Memory B cell (primary cell): ENCODE data around the gene PATL2.
"Not testable (repeated sequence)": the region's sequence is repeated elsewhere in the genome, so short reads cannot be mapped to it uniquely, and the experiment has no call there.

ENCODE experiments used
- ATAC-seq: fragments of 150-1000 bp; cut with Tn5 transposase; 2 replicates; pipeline ENCODE4 v1.10.0; 2021; ENCODE audit warnings: low read depth, mild to moderate bottlenecking, moderate library complexity
- DNase-seq, 2 donors: peaks; one replicate each; pipeline ENCODE4 v3.0.0; 2022; ENCODE audit warnings: low spot score in 2 of 2
- H3K27ac Mint-ChIP-seq: one replicate; pipeline ENCODE4 v1.8.0; 2022; ENCODE audit warnings: mild to moderate bottlenecking, moderate library complexity, mixed read lengths
- H3K27me3 Mint-ChIP-seq: one replicate; pipeline ENCODE4 v1.8.0; 2022; ENCODE audit warnings: mixed read lengths
- H3K36me3 Mint-ChIP-seq: one replicate; pipeline ENCODE4 v1.8.0; 2022; ENCODE audit warnings: mild to moderate bottlenecking, mixed read lengths
- H3K4me1 Mint-ChIP-seq: one replicate; pipeline ENCODE4 v1.8.0; 2022; ENCODE audit warnings: mixed read lengths
- H3K4me3 Mint-ChIP-seq: one replicate; pipeline ENCODE4 v1.8.0; 2022; ENCODE audit warnings: mild to moderate bottlenecking, moderate library complexity, mixed read lengths
- H3K9me3 Mint-ChIP-seq: one replicate; pipeline ENCODE4 v1.8.0; 2022; ENCODE audit warnings: mixed read lengths

Gene PATL2

DNA sequence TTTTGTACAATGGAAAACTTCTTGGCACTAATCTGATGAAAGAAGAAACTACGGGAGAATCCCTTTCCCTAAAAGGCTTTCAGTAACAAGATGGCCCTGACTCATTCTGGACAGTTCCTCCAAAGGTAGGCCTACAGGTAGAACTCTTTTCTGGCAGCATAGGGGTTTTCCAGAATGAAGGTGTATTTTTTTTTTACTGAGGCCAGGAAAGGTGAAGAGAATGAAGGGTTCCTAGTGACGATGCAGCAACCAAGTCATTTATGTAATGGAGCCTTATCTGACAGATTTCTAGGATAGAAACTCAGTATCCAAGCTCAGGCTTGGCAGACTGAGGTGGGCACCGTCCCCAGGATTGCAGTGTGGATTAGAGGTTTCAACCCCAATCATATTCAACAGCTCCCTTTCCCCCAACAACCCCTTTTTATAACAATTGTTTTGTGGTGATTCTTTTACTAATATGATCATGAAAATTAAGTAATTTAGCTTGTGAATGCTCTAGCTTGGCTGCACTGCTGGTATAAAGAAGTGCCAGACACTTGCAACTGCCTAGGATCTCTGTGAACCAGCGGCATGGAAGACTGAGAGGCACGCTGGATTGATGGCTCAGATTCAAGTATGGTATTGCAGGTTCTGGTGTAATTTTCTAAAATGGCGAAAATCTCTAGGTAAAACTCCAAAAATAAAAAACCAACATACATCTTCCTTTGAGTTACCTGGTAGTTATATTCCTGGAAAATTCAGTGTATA lies 16.5 kb upstream of the PATL2 start:
- Mint-ChIP-seq H3K9me3 (no peaks in the 10 kb centered on the region), H3K36me3 (peaks cover 9% of the 10 kb centered on the region), H3K4me1 (peaks cover 44% of the 10 kb centered on the region), H3K4me3 (peak overlapping the region; percentile 39), H3K27ac (peak overlapping the region; percentile 99), H3K27me3 (no peaks in the 10 kb centered on the region)
- no peak for DNase-seq
- no peak for ATAC-seq

DNA sequence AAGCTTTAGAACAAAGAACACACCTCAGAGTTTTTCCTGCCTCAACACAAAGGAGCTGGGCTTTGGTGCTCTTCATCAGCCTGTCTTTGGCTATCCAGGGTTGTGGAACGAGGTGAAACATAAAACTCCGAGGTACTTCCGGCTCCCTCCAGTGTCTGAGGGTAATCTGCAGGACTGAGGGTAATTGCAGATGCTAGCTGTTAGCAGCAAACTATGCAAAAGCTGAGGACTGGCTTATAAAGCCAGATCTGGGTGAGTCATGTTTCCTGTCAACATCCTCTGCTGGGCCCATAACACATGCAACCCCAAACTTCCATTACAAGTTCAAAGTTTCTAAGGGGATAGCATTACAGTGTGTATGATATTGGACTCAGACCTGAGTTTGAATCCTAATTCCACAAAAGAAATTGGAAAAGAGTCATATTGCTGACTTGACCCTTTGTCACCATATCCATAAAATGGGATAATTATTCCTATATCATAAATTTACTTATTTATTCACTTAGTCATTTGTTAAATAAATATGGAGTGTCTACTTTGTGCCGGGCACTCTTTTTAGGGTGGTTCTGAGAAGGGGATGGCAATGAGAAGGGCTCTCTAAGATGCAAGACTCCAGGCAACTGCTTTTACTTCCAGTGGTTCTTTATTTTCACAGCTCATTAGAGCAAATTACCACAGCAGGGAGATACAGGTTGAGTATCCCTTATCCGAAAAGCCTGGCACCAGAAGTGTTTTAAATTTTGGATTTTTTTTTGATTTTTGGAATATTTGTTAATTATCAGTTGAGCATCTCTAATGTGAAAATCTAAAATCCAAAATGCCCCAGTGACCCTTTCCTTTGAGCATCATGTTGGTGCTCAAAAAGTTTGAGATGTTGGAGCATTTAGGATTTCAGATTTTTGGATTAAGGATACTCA lies 15.7 kb upstream of the PATL2 start:
- ATAC-seq (peak; percentile 52), DNase-seq (peak in 1 of 2 donors; percentile 72)
- no peaks in the 10 kb centered on the region for H3K27me3 Mint-ChIP-seq
- peak overlapping the region; percentile 97 for H3K4me3 Mint-ChIP-seq
- peak overlapping the region; percentile 99 for H3K27ac Mint-ChIP-seq
- H3K36me3 Mint-ChIP-seq: peaks cover 5% of the 10 kb centered on the region
- H3K4me1 Mint-ChIP-seq: peaks cover 41% of the 10 kb centered on the region
- no peaks in the 10 kb centered on the region for H3K9me3 Mint-ChIP-seq

DNA sequence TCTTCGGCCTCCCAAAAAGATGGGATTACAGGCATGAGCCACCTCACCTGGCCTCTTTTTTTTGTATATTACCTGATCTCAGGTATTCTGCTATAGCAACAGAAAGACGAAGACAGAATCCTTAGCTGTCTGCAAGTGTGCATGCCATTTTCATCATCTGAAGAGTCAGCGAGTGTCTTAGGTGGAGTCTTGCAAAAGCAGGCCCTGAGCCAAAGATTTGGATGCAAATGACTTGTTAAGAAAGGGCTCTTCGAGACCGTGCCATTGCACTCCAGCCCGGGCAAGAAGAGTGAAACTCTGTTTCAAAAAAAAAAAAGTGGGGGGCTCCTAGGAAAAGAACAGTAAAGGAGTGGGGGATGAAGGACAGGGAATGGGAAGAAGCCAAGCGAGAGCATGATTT lies 15.0 kb upstream of the PATL2 start:
- DNase-seq (no peak), ATAC-seq (no peak)
- H3K4me1 Mint-ChIP-seq: peaks cover 40% of the 10 kb centered on the region
- H3K9me3 Mint-ChIP-seq: no peaks in the 10 kb centered on the region
- H3K36me3 Mint-ChIP-seq: peaks cover 1% of the 10 kb centered on the region
- peak overlapping the region; percentile 99 for H3K27ac Mint-ChIP-seq
- peak overlapping the region; percentile 97 for H3K4me3 Mint-ChIP-seq
- H3K27me3 Mint-ChIP-seq: no peaks in the 10 kb centered on the region

DNA sequence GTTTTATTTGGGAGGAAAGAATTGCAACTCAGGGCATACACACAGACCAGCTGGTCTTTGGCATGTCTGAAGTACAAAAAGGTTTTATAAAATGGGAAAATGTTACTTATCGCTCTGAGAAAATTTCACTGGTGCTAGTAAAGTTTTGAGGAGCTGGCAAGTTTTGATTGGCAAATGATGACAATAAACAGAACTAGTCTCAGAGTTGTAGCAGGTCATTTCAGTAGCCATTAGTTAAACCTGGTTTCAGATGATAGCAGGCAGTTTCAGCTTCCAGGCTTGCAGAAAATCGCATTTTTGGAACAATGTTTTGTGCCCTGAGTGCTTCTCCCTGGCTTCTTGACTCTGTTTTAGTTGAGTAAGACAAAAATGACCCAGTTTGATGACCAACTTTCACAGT lies 10.9 kb upstream of the PATL2 start:
- peak overlapping the region; percentile 100 for H3K27ac Mint-ChIP-seq
- no peak overlapping the region for H3K4me3 Mint-ChIP-seq
- ATAC-seq (no peak), DNase-seq (no peak)
- peaks cover 61% of the 10 kb centered on the region for H3K4me1 Mint-ChIP-seq
- H3K36me3 Mint-ChIP-seq: peaks cover 8% of the 10 kb centered on the region
- H3K27me3 Mint-ChIP-seq: no peaks in the 10 kb centered on the region
- no peaks in the 10 kb centered on the region for H3K9me3 Mint-ChIP-seq

DNA sequence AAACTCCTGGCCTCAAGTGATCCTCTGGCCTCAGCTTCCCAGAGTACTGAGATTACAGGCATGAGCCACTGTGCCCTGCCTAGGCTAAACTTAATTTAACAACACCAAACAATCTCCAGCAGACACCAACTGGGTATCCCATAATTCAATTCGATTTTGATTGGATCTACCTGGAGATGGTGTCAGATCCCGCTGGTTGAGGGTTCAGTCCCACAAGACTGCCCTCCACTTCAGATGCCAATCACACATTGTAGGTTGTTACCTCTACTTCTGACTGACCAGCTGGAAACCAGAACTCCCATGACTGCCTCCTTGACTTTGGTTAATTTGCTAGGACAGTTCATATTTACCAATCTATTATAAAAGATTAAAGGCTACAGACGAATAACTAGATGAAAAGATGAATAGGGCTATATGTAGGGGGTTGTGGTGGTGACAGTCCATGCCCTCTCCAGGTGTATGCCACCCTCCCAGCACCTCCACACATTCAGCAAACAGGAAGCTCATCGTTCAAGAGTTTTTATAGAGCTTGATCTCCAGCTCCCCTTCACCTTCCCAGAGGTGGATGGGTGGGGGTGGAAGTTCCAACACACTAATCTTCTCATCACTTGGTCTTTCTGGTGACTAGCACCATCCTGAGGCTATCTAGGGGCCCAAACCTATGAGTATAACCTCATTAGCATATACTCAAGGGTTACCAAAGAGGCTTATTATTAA lies 9.5 kb upstream of the PATL2 start:
- Mint-ChIP-seq H3K4me3 (no peak overlapping the region), H3K27me3 (no peaks in the 10 kb centered on the region), H3K36me3 (peaks cover 14% of the 10 kb centered on the region), H3K27ac (peak overlapping the region; percentile 100), H3K9me3 (no peaks in the 10 kb centered on the region), H3K4me1 (peaks cover 64% of the 10 kb centered on the region)
- DNase-seq (no peak), ATAC-seq (no peak)

DNA sequence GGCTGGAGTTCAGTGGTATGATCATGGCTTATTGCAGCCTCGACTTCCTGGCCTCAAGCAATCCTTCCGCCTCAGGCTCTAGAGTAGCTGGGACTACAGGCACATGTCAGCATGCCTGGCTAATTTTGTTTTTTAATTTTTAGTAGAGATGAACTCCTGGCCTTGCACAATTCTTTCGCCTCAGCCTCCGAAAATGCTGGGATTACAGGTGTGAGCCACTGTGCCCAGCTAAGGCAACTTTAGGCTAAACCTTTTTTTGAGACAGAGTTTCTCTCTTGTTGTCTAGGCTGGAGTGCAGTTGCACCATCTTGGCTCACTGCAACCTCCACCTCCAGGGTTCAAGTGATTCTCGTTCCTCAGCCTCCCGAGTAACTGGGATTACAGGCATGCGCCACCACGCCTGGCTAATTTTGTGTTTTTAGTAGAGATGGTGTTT lies 8.9 kb upstream of the PATL2 start:
- H3K9me3 Mint-ChIP-seq, ATAC-seq, H3K27me3 Mint-ChIP-seq, DNase-seq: not testable (repeated sequence)
- peaks cover 20% of the 10 kb centered on the region for H3K36me3 Mint-ChIP-seq
- H3K4me3 Mint-ChIP-seq: peak overlapping the region; percentile 8
- H3K27ac Mint-ChIP-seq: peak overlapping the region; percentile 100
- H3K4me1 Mint-ChIP-seq: peaks cover 66% of the 10 kb centered on the region

DNA sequence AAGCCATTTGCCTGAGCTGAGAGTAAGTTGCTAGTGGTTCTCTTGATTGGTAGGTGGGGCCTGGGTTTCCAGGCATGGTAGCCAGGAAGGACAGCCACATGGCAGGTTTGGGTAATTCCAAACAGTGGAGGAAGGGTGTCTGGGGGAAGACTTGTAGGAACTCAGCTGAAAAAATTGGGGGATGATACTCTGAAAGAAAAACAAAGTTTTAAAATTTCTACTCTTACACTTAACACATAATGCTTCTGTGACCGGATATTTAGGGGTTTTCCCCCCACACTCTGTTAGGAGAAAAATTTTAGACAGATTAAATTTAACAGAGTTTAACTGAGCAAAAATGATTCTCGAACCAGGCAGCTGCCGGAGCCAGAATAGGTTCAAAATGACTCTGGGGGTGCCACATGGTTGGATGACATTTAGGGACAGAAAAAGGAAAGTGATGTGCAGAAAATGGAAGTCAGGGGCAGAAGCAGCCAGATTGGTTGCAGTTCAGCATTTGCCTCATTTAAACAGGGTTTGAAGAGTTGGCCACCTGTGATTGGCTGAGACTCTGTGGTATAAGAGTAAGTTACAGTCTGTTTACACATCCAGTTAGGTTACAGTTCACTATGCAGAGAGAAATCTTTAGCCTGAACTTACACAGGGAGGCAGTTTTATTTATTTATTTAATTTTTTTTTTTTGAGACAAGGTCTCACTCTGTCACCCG lies 8.3 kb upstream of the PATL2 start:
- Mint-ChIP-seq H3K4me3 (peak overlapping the region; percentile 54), H3K9me3 (no peaks in the 10 kb centered on the region), H3K4me1 (peaks cover 66% of the 10 kb centered on the region), H3K36me3 (peaks cover 24% of the 10 kb centered on the region), H3K27ac (peak overlapping the region; percentile 100), H3K27me3 (no peaks in the 10 kb centered on the region)
- DNase-seq (no peak), ATAC-seq (peak; percentile 61)

DNA sequence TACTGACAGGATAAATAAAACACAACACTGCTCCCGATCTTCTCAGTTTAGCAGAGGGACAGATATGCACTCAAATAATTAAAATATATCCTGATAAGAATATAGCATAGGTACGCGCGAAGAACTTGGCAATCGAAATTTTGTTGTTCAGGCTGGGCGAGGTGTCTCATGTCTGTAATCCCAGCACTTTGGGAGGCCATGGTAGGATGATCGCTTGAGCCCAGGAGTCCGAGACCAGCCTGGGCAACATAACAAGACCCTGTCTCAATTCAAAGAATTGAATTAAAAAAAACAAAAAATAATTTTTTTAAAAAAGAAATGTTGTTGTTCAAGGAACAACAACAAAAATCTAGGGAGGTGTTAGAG lies 7.8 kb upstream of the PATL2 start:
- H3K27me3 Mint-ChIP-seq: no peaks in the 10 kb centered on the region
- no peak for ATAC-seq
- H3K9me3 Mint-ChIP-seq: no peaks in the 10 kb centered on the region
- H3K36me3 Mint-ChIP-seq: peaks cover 27% of the 10 kb centered on the region
- peak overlapping the region; percentile 100 for H3K27ac Mint-ChIP-seq
- peaks cover 66% of the 10 kb centered on the region for H3K4me1 Mint-ChIP-seq
- no peak overlapping the region for H3K4me3 Mint-ChIP-seq
- no peak for DNase-seq

DNA sequence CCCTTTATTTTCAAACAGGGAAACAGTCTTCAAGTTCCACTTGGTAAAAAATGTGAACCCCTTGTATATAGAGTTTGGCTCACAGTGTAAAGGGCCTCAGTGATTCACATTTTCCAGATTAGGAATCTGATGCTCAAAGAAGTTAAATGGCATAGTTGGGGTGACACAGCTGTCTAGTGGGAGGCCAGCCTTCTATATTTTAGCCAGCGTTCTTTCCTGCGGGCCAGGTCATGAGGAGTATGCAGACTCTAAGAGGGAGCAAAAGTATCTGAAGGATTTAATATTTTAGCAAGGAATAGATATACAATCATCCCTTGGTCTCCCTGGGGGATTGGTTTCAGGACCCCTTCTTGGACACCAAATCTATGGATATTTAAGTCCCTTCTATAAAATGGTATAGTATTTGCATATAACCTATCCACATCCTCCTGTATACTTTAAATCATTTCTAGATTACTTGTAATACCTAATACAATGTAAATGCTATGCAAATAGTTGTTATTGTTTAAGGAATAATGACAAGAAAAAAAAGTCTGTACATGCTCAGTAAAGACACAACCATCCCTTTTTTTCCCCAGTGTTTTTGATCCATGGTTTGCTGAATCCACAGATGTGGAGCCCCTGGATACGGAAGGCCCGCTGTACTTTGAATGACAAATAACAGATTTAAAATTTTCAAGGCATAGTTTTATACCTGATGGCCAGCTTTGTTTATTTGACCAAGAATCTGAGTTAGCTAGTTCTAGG lies 7.2 kb upstream of the PATL2 start:
- Mint-ChIP-seq H3K36me3 (peaks cover 30% of the 10 kb centered on the region), H3K4me3 (no peak overlapping the region)
- ATAC-seq: no peak

DNA sequence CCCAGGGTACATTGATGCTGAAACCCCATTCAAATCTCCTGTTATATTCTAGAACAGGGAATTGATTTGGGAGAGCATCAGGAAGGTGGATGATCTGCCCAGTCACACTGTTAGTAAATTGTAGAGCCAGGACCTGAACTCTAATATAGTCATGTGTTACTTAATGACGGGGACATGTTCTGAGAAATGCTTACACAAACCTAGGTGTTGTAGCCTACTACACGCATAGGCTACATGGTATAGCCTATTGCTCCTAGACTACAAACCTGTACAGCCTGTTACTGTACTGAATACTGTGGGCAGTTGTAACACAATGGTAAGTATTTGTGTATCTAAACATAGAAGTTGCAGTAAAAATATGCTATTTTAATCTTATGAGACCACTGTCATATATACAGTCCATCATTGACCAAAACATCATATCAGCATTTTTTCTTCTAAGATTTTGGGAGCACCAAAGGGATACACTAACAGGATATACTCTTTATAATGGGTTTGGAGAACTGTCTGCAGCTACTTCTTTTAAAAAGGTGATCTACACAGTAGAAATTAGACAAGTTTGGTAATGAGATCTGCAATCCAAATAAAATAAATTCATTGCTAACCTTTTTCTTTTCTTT lies 6.0 kb upstream of the PATL2 start:
- no peak for DNase-seq
- H3K27ac Mint-ChIP-seq: peak overlapping the region; percentile 100
- peak overlapping the region; percentile 44 for H3K4me3 Mint-ChIP-seq
- ATAC-seq: no peak
- H3K4me1 Mint-ChIP-seq: peaks cover 62% of the 10 kb centered on the region
- no peaks in the 10 kb centered on the region for H3K27me3 Mint-ChIP-seq
- H3K36me3 Mint-ChIP-seq: peaks cover 40% of the 10 kb centered on the region
- H3K9me3 Mint-ChIP-seq: no peaks in the 10 kb centered on the region

More for the DNA sequence above, 7.2 kb upstream of the PATL2 start:
- H3K27ac Mint-ChIP-seq: peak overlapping the region; percentile 100
- no peak for DNase-seq
- H3K4me1 Mint-ChIP-seq: peaks cover 64% of the 10 kb centered on the region
- H3K27me3 Mint-ChIP-seq: no peaks in the 10 kb centered on the region
- H3K9me3 Mint-ChIP-seq: no peaks in the 10 kb centered on the region

DNA sequence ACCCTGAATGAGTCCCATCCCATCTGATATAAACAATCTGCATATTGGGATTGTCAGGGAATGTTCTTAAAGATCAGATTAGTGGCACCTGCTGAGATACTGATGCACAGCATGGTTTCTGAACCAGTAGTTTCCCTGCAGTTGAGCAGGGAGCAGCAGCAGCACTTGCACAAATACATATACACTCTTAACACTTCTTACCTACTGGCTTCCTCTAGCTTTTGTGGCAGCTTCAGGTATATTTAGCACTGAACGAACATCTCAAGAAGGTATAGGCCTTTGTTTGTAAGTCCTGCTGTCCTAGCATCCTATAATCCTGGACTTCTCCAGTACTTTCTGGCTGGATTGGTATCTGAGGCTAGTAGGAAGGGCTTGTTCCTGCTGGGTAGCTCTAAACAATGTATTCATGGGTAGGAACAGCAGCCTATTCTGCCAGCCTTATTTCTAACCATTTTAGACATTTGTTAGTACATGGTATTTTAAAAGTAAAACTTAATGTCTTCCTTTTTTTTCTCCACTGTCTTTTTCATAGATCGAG lies 4.7 kb upstream of the PATL2 start:
- no peak for DNase-seq
- ATAC-seq: no peak
- Mint-ChIP-seq H3K27ac (peak overlapping the region; percentile 100), H3K9me3 (no peaks in the 10 kb centered on the region), H3K27me3 (no peaks in the 10 kb centered on the region), H3K36me3 (peaks cover 46% of the 10 kb centered on the region), H3K4me3 (peak overlapping the region; percentile 86), H3K4me1 (peaks cover 51% of the 10 kb centered on the region)

DNA sequence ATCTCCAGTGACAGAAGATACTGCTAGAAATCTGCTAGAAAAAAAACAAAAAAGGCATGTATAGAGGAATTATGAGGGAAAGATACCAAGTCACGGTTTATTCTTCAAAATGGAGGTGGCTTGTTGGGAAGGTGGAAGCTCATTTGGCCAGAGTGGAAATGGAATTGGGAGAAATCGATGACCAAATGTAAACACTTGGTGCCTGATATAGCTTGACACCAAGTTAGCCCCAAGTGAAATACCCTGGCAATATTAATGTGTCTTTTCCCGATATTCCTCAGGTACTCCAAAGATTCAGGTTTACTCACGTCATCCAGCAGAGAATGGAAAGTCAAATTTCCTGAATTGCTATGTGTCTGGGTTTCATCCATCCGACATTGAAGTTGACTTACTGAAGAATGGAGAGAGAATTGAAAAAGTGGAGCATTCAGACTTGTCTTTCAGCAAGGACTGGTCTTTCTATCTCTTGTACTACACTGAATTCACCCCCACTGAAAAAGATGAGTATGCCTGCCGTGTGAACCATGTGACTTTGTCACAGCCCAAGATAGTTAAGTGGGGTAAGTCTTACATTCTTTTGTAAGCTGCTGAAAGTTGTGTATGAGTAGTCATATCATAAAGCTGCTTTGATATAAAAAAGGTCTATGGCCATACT lies 4.1 kb upstream of the PATL2 start:
- no peak for DNase-seq
- ATAC-seq: no peak

More for the DNA sequence above, 4.1 kb upstream of the PATL2 start:
- Mint-ChIP-seq H3K36me3 (peaks cover 46% of the 10 kb centered on the region), H3K4me1 (peaks cover 50% of the 10 kb centered on the region), H3K9me3 (no peaks in the 10 kb centered on the region), H3K27me3 (no peaks in the 10 kb centered on the region), H3K27ac (peak overlapping the region; percentile 100), H3K4me3 (peak overlapping the region; percentile 86)
